T-helper 9 cell (primary cell): Measurements from ENCODE around the gene FIGN.

Source experiments
- DNase-seq: peaks from one replicate; pipeline ENCODE4 v3.0.0-alpha.2; 2020

FIGN gene

DNA sequence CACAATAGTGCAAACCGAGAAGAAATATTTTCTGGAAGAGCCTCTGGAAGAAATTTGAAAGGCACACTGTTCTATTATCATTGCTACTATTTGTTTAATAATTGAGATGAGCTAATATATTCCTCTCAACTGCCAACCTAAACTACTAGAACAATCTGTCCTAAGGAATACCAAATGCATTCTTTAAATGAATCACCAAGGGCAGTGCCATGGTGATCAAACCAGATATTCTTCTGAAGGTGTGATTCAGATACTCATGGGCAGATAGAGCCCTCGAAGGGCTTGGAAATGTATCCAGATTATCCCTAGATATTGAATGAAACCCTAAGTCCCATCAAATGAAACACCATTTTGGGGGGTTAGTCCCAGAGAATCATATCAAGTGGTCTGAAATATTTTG, 76.6 kb downstream of the FIGN start:
- DNase-seq = no peak

DNA sequence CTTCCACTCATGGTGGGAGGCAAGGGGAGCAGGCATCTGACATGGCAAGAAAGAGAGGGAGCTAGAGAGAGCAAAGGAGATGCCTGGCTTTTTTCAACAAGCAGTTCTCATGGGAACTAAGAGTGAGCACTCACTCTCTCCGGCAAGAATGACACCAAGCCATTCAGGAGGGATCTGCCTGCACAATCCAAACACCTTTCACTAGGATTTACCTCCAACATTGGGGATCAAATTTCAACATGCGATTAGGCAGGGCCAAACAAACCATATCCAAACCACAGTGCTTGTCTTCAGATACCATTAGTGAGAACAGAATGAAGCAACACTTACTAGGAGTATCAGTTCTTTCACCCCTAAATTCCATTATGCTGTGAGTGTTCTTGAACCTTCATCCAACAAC, 77.3 kb downstream of the FIGN start:
- no peak for DNase-seq

DNA sequence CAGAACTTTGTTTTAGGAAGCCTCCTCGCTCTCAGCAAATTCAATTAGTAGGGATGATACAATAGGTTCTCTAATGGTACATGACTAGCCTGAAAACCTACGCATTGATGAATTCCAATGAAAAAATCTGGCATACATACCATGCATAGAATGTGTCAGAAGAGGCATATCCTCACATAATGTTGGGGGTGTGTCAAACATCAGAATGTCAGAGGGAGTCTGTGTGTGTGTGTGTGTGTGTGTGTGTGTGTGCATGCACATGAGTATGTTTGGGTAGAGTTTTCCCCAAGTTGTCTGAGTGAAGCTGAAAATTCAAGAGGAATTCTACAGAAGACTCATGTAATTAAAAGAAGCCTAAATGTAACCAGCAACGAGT, 78.5 kb downstream of the FIGN start:
- no peak for DNase-seq

DNA sequence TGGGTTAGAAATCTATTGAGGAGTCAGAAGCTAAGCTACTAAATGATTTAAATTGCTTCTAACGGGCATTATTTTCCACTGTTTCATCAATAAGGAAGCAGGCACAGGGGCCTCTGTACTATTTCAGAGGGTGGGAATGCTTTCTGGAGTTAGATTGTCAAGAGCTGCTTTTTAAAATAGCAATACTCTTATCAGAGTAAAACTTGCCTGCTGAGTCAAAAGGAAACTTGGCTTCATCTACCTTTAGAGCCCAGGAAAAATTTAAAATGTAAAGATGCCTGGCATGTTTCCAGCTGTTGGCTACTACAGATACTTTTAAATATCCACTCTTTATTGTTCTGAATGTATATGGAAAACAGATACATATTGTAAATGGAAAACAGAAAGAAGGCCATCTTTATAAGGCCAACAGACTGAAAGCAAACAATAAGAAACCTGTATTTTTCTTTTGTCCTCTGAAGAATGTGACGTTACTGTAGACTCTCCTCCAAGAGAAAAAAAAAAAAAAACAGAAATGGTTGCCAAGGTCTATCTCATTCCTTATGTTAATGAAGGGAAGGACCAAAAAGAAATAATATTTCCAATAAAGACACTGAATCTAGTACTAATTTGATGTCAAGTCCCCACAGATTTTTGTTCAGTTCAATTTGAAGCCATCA, 79.1 kb downstream of the FIGN start:
- no peak for DNase-seq

DNA sequence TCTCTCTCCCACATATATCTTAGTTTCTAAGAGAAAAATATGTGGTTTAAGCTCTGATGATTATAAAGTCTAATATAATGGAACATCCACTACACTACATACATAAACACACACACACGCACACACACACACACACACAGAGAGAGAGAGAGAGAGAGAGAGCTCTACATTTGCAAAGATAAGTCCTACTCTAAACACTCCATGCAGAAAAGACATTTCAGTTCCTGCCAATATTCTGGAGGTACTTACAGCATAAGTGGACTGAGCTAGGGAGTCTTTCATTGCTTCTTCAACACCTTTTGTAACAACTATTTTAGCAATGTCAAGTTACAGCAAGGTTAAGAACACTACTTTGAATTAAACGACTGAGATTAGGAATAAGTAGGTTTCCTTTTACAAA, 80.1 kb downstream of the FIGN start:
- DNase-seq = no peak

DNA sequence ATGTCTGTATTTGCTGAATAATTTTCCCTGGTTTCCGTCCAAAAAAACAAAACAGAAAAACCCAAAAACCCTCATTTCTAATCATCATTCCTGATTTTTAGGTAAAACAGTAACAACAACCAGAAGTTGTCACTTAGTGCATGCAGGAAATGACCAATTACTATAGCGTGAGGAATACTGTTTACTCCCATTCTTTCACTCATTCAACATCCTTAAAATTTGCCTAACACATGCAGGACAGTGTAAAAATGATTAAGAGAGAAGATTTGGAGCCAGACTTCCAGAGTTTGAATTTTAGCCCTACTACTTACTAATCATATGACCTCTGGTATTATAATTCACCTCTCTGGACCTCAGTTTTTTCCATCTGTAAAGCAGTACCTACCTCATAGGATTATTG, 83.1 kb downstream of the FIGN start:
- DNase-seq = no peak

DNA sequence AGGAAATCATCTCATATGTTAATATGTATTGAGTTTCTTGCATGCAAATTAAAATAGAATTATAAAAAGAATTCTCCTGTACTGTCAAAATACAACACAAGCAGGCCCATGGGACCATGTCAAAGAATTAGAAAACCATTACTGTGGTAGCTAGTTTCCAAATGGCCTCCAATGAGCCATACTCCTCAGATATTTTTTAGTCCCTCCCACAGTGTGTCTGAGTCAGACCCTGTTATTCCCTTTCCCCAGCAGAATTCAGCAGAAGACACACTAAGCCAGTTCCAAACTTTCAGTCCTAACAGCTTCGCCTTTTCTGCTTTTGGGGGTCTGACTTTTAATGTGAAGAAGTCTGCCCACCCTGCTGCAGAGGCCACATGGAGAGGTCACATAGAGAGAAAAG, 86.7 kb downstream of the FIGN start:
- DNase-seq = no peak

DNA sequence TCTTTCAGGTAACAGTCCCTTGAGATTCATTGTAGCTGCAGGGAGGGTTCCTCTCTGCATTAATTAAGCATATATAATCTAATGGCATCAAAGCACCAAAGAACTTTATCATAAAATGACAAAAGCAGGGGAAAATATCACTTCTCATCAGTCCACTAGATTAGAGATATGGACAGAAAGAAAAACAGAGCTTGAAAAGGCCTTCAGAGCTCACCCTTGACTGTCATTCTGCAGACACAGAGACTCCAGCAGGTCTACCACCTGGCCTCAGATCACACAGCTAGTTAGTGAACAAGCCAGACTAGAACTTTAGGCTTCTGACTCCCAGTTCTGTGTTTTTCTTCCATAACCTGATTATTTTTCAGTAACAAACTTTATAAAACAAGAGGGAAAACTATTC, 88.5 kb downstream of the FIGN start:
- no peak for DNase-seq

DNA sequence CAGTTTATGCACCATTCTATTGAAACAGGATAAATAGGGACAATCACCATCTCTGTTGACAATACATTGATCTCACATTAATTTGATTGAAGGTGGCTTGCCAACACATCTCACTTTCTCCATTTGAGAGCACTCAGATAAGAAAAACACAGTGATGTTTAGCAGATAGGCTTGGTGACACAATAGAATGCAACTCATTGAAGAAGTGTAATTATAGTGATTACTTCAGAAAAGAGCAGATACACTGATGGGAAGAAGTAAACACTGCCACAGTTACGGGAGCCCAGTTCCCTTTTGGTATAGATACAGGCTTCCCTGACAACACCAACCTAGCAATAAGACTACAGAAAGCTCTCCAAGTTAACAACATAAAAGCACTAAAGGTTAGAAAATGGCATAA, 89.1 kb downstream of the FIGN start:
- DNase-seq = no peak

DNA sequence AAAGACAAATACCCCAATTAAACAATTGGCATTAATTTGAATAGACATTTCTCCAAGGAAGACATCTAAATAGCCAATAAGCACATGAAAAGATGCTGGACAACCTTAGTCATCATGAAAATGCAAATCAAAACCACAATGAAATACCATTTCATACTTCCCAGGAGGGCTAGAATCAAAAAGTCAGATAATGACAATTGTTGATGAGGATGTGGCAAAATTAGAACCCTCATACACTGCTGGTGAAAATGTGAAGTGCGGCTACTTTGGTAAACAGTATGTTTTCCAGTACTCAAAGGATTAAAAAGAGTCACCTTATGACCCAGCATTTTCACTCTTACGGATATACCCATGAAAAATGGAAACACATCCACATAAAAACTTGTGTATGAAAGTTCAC, 91.6 kb downstream of the FIGN start:
- DNase-seq = no peak

DNA sequence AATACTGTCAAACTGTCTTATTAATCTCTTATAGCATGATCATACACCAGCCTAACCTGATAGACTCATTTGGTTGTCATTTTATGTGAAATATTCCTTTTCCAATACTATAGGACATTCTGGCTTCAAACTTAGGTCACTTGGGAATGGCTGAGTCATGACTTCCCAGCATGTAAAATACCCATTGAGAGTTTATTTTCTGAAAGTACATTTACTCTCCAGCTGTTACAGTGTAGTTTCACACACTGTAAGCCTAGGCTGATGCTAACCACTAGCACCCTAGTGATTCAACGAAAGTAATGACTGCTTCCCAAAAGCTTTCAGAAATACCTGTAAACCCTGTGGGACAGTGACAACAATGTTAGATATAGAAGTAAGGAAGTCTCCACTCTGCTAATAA, 93.8 kb downstream of the FIGN start:
- DNase-seq = no peak

DNA sequence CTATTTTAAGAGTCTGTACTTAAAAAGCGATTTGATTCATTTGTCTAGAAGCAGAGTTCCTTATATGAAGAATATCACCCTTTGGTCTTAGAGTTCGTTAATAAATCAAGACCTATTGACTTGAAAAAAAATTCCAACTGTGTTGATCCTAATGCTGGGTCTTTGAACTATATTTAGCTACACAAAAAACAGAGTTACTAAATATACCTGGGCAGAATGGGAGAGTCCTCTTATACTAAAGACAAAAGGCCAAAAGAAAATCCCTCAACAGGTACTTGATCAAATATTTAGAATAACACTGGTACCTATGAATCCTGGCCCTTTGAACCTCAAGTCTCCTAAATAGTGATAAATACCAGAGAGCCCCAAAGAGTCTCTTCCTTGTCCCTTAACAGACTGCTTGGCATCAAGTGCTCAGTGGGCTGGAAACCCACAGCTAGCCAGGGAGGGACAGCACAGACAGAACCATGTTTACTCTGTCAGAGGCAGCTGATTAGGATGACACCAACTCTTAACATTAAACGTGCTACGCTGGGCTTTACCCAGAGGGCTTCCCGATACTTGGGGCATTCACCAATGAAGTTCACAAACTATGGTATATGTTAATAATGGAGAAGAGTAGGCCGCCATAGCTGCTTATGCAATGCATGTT, 95.1 kb downstream of the FIGN start:
- no peak for DNase-seq

DNA sequence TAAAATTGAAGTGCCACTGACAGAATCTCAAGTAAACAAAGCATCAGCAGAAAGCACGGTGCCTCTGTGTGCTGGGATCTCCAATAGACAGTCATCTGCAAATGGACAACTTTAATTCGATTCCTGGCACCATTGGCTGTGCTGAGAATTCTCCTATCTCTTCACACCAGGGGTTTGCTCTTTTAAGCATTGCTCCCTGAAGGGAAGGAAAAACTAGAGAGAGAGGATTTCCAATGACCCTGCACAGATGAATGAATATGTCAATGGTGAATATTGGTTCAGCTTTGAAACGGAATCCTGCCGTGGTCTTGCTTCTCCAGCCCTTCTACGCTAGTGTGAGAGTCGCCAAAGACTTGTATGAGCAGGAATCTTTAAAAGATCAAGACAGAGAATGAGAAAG, 97.9 kb downstream of the FIGN start:
- DNase-seq = no peak

DNA sequence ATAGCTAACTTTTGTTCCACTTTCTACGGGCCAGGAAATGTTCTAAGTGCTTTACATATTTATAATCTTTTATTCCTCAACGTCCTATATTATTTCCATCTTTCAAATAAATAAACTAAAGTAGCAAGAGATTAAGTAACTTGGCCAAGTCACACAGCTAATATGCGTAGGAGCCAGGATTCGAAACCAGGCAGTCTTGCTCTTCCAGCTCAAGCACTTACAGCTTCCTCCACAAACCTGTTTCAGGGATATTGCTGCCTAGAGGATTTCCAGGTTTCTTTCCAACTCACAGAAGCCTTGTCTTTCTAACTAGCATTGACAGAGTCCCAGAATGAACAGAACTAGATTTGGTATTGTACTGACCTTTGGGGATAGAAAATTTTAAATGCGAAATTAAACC, 102.5 kb downstream of the FIGN start:
- DNase-seq = no peak

DNA sequence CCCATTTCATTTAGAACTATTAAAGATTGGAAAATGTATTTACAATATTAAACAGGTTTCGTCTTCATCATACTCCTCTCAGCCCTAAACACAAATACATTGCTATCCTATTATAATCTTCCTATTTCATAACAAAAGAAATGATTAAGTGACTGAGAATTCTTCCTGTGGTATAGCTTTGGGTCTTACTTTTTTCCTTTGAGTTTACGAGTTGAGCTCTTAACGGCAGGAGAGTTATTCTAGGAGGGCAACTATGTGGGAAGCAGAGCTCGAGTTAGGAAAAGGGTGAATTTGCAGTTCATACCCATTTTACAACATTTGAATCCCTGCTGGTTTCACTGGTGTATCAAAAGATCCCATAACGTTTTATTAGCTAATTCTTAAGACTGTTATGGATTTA, 105.0 kb downstream of the FIGN start:
- no peak for DNase-seq

DNA sequence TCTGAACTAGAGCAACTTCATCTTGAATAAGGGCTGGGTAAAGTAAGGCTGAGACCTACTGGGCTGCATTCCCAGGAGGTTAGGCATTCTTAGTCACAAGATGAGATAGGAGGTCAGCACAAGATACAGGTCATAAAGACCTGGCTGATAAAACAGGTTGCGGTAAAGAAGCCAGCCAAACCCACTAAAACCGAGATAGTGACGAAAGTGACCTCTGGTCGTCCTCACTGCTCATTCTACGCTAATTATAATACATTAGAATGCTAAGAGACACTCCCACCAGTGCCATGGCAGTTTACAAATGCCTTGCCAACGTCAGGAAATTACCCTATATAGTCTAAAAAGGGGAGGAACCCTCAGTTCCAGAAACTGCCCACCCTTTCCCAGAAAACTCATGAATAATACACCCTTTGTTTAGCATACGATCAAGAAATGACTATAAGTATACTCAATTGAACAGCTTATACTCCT, 109.1 kb downstream of the FIGN start:
- no peak for DNase-seq

DNA sequence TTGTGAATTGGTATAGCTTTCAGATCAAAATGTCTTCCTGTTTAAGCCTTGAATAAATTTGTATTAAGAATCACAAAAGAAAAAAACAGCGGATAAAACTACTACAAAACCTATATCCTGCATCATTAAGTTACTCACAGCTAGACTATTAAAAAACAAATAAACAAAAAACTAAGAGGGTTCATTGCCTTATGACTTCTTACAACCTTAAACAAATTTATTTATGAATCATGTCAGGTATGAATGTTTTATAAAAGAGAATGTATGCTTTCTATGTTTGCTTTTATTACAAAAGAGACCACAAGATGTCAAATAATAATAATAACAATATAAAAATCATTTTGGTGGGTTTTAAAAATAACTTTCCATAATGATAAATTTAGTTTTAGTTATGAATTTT, 109.6 kb downstream of the FIGN start:
- no peak for DNase-seq

DNA sequence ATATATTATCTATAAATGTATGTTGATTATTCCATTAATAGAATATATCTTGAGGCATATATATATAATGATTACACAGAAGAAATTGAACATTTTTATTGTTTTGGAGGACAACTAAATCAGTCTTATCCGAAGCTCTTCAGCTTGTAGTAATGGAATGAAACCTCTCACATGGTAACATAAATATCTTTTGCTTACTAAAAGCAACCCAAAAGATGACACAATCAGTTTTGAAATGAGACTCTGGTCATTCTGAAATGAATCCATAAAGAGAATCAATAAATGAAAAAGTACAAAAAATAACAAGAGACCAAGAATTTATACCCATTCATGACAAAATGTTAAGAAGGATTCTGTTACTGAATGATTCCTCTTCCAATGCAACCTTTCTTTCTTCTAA, 110.2 kb downstream of the FIGN start:
- no peak for DNase-seq

DNA sequence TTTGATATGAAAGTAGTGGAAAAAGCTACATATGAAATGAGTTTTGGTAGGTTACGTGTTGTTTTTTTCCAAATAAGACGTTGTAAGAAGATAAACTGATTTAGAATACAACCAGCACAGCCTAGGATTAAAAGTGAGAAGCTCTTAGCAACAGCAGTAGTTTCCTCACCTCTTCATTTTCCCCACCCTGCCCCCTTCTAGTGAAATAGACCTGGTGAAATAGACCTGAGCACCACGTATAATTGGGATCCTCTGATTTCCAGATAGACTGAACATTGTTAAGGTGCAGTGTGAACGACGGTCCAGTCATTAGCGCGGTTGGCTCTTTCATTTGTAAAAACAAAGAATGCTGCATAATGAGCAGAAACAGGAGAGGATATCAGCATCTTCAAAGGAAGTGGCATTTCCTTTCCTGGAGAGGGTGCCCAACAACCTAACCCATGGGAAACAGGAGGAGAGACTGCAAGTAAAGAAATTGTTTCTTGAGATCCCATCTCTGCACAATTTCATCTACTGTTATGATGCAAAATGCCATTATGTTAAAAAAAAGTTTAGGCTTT, 114.3 kb downstream of the FIGN start:
- DNase-seq = no peak

DNA sequence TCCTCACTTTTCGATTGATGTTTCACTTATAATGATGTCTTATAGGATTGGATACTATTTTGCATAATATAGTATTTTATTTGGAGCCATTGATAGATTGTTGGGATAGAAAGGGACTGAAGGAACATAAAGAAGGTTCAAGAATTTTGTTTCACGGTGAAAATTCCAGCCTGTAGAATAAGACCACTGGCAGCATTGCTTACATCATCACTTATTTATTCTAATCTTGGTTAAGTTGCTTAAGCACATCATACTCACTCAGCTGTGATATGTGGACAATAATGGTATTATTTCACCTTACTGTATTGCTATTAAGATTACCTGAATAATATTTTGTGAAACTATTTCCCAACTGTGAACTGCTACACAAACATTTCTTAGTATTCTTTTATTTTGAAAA, 118.3 kb downstream of the FIGN start:
- DNase-seq = no peak

DNA sequence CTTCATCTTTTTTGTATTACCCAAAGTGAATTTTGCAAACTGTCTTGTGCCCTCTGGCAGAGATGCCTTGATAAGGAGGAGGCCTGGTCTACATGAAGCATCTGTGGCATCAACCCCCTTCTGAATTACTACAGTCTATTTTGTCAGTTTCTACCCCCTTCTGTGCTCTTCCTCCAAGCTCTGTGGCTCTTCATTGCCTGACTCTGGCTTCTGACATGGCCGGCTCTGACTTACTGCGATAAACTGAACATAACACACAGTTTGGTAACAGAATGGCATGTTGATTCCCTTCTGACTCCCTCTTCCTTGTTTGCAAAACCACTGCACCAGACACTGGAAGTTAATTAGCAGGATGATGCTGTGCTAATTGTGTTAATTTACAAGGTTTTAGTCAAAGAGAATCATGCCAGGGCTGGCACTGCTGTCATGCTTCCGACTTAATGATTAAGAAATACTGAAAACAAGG, 122.5 kb downstream of the FIGN start:
- no peak for DNase-seq

DNA sequence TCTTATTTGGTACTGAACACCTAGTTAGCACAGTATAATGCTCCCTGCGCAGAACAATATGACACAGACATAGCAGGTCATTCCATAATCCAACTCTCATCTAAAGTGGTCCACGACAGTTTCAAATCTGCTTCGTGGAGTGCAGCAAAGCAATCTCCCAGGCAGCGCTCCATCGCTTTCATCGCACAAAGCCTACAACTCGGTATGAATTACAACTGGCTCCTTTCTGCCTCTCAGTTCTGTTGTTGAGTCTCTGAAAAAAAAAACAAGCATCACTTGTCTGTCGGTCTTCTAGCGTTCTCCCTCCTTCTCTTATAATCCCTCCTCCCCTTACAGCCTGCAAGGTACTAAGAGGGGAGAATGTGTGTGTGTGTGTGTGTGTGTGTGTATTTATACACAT, 123.5 kb downstream of the FIGN start:
- no peak for DNase-seq

DNA sequence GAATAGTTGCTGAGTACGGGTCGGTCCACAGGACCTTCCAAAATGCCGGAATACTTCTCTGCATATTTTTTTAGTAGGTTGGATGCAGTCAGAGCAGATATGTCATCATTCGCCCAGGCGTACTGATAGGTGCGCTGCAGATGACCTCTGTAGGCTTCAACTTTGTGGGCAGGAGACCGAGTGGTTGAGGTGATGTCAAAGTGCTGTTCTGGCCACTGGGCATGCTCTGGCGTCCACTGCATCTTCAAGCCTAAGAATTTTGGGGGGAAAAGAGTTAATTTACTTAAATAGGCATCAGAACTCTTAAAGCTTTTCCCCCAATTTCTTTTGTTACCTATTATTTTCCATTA, 124.3 kb downstream of the FIGN start:
- DNase-seq = no peak

DNA sequence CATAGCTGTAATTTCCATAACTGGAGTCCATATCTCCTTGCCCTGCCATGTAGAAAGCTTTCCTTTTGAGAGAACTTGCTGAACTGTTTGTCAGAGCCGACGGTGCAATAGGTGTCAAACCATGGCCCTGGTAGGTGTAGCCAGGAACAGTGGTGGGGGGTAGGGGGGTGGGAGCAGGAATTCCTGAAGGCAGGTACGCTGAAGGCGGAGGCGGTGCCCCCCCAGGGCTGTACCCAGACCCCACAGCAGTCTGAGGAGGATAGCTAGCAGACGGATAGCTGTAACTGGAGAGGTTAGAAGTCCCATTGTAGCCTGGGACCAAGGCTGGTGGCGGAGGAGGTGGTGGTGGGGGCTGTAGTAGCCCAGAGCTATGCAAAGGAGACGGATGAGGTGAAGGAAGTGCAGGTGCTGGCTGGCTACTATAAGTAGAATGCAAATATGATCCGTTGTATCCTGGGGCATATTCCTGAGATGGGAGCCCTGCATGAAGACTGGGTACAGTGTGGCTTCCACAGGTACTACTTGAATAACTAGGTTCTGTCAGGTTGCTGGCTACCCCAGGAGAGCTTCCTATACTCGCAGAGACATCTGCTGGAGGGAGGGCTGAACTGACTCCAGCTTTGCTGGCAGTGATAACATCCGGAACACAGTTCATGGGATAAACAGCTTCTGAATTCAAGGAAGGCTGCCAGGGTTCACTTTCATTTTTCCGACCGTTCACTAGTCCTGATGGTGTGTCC, 124.8 kb downstream of the FIGN start:
- DNase-seq = no peak
